HG03103 (cell line): ENCODE measurements around the gene CORO2B.
"Not testable (repeated sequence)": the region's sequence is repeated elsewhere in the genome, so short reads cannot be mapped to it uniquely, and the experiment has no call there.

Source experiments
- ATAC-seq: cut with Tn5 transposase; IDR thresholded peaks from one replicate; pipeline ENCODE4 v1.9.1; 2021; ENCODE audit warnings: low read depth; ENCODE audit not compliant: unreplicated experiment

Gene CORO2B

GRCh38 chr15:68603951-68604350 is 25.2 kb downstream of the CORO2B start:
- ATAC-seq, result no peak

DNA sequence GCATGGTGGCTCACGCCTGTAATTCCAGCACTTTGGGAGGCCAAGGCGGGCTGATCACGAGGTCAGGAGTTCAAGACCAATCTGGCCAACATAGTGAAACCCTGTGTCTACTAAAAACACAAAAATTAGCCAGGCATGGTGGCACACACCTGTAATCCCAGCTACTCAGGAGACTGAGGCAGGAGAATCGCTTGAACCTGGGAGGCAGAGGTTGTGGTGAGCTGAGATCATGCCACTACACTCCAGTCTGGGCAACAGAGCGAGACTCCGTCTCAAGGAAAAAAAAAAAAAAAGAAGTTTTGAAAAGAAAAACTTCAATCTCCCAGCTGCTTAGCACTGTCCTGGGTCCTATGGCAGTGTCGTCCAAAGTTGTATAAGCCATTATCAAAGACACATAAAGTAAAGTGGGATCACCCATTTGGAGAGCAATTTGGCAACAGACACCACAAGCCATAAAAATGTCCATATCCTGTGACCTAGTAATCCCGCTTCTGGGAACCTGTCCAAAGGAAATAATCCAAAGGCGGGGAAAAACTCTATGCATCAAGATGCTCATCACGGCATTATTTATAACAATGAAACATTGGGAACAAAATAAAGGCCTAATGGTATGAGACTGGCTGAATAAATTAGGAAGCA is 26.2 kb downstream of the CORO2B start:
- not testable (repeated sequence) for ATAC-seq

DNA sequence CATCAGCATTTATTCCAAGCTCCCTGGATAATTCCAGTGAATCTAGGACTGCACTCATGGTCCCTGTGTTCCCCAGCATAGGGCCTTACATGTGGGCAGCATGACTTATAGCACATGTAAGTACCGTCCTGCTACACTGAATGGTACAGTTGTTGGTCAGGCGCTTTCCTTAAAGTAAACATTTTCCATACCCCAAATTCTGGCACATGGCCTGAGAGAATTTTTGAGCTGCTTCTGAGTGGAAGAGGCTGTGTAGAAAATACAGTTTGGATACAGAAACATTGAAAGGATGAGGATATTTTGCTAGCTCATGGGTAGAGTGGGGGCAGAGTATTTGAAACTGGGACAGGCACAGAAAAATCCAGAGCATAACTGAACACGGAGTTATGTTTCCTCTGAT is 27.6 kb downstream of the CORO2B start:
- no peak for ATAC-seq

DNA sequence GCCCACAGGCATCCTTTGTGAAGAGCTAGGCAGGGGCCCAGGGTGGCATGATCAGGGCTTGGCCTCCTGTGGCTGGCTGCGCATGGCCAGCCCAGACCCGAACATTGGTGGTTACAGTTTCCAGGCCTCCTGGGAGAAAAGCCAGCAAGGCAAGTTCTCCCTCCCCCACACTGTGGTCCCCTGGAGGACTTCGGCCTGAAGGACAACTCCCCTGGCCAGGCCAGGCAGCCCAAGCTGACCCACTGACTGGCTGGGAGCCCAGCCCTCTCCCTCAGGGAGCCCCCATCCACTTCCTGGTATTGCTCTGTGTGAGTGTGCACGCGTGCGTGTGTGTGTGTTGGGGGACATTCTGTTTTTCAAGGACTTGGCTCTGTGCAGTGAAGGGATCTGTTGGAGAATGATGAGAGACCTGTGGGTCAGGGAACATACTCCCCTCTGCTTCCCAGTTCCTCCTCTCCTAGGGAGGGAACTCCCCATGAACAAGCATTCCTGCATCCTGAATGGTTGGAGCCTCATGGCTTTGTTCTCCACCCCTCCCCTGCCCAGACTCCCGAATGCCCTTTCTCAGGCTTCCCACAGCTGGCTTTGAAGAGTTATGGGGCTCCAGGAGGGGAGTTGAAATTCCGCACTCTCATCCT is 29.5 kb downstream of the CORO2B start:
- ATAC-seq, result no peak

DNA sequence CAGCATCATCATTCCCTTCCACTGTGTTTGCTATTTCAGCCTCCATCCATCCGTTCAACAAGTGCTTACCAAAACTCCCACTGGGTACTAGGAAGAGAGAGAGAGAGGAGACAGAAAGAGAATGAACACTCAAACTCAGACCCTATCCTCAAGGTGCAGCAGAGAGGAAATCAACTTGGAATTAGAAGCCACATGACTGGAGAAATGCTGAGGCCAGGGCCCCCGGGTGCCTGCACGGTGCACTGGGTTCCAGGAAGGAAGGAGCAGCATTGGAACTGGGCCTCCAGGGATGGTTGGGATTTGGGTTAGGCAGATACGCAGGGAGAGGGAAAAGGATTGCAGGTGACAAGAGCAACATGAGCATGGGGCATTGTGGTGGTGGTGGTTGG is 30.0 kb downstream of the CORO2B start:
- ATAC-seq, result no peak

- no peak for ATAC-seq
Measured at GRCh38 chr15:68609629-68610028, 30.8 kb downstream of the CORO2B start.

GRCh38 chr15:68610825-68611224 is 32.0 kb downstream of the CORO2B start:
- ATAC-seq, result no peak

DNA sequence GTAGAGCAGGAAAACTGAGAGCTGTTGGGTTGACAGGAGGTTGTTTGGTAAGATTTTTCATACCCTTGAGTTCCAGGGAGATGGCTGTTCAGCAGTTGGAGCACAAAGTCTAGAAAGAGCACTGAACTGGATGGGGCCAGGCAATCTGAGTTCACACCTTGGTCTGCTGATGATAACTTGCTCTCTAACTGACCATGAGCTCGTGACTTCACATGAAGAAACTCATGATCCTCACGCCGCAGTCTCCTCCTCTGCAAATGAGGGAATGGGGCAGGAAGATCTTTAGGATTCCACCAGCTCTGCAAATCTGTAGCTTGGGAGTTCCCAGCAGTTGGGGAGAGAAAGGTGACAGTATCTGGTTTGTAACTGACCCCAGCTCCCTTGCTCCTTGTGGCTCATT is 33.7 kb downstream of the CORO2B start:
- ATAC-seq, result no peak

DNA sequence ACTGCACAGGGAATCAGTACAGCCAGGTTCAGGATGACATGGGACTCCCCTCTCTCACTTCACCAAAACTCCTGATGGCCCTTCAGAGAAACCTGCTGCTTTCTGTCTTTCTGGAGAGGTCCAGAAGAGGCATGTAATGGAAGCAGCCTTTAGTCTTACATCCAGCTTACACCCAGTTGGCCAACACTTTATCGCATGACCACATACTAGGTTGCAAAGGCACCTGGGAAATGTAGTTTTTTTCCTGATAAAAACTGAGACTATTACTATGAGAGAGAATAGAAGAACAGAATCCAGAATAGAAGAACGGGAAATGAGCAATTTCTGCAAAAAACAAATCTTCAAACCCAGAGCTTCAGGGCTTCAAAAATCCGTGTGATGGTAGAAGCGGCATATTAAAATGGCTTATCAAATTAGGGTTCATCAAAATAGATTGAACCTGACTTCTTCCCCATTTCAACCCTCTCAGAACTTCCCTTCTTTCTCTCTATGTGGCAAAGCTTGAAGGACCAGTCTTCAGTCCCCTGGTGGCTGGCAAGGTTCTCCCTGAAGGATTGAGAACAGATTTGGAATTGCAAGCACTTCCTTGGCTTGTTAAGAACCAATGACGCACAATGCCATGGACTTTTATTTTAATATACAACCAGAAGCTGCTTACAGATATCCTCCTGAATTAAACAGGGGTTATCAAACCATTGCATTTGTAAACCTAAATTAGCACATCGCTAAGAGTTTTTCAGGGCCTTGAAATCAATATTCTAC is 34.4 kb downstream of the CORO2B start:
- no peak for ATAC-seq

DNA sequence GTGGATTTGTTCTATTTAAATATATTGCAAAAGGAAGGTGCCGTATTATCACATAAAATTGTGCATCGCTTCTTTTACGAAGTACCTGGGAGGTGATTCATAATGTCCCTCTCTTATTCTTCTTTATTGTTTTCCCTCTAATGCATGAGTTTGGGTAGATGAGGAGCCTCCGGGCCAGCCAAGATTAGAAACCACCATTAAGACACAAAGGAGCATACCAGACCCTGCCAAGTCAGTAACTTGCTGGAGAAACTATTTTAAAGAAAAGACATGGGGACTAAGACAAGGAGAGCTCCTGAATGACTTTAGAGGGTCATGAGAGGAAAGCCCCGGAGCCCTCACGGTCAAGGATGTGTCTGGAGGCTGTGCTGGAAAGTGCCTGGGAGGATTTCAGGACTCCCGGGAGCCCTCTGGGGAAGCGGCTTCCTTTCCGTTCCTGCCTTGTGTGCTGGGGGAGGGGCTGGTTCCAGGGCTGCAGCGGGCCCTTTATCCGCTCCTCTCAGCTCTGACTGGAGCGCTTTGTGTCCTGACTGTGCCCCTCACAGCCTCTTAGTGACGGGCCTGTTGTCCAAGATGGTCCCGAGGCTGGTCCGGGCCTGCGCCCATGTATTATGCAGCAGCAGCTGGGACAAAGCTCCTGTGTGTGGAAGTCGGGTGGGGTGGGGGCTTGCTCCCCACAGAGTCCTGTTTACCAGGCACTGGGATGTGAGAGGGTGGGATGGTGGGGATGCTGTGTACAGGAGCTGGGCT is 35.7 kb downstream of the CORO2B start:
- ATAC-seq, result no peak

GRCh38 chr15:68615301-68615700 is 36.5 kb downstream of the CORO2B start:
- no peak for ATAC-seq

DNA sequence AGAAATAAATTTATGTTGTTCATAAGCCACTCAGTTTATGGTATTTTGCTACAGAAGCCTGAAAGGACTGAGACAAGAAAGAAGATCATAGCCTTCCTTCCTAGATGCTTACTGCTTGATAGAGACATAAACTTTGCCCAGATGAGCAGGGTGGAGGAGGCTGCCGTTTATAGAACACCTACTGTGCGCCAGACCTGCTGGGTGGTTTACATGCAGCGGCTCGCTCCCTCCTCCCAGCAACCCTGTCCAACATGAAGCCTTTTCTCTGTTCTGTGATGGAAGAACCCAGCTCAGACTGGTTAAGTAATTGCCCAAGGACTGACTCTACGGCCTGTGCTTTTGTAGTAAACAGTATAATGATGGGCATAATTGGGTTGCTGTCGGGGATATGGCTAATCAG is 37.0 kb downstream of the CORO2B start:
- no peak for ATAC-seq

DNA sequence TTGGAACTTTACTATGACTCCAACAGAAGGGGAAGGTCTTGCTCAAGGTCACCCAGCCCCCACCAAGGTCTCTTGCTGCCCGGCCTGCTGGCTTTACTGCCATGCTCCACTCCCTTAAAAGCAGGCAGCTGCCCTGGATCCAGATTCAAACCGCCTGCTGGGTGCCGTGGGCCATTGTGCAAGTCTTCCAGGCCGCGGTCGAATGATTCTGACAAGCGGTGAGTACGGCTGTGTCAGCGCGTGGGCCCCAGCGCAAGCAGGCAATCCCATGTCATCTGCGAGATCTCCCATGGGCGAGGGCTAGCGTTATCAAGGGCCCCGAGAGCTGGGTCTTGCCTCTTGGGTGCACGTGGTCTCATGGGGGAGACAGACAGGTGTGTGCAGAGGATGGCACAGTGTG is 37.6 kb downstream of the CORO2B start:
- no peak for ATAC-seq

- ATAC-seq, result no peak
Measured at GRCh38 chr15:68617001-68617400, 38.2 kb downstream of the CORO2B start.

DNA sequence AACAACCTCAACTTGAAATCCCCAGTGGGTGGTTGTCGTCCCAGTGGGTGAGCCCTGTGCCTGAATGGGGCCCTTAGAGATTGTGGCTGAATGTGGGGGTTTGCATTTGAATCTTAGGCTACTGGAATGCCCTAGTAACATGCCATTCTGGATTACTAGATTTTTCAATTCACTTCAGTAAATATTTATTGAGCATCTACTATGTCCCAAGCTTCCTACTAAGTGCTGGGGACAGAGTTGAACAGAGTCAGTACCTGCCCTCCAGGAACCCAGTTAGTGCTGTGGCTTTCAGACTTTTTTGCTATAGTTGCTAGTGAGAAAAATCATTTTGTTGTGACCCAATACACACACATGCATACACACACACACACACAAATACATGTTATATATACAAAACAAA is 39.0 kb downstream of the CORO2B start:
- ATAC-seq, result no peak

GRCh38 chr15:68618394-68618793 is 39.6 kb downstream of the CORO2B start:
- no peak for ATAC-seq

DNA sequence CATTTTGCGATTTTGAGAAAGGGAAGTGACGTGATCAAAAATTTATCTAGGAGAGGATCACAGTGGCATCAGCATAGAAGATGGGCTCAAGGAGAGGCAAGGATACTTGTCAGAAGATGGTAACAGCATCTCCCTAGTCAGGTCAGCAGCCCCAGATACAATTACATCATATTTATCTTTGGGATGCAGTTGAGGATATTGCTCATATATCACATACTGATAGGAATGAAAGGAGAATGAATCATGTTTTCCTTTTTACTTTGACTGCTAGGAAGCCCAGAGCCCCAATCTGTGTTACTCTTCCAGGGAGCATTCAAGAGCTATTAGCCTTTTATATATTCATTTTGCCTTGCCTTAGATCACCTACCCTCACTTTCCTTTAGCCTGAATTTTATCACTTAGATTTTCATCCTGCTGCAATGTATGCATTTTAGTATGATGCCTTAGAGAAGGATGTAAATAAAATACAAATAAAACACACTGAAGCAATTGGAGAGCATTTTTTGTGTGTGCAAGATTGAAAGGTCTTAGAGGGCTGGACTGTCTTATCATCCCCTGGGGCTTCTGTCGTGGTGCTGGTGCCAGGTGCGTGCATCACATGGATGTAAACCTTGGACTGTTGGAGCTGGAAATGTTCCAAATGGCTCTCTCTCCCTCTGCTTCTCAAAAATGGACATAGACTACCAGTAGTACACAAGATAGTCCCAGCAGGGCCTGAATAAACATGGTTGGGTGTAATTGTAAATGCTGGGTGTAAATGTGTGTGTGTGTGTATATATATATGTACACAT is 40.3 kb downstream of the CORO2B start:
- no peak for ATAC-seq

DNA sequence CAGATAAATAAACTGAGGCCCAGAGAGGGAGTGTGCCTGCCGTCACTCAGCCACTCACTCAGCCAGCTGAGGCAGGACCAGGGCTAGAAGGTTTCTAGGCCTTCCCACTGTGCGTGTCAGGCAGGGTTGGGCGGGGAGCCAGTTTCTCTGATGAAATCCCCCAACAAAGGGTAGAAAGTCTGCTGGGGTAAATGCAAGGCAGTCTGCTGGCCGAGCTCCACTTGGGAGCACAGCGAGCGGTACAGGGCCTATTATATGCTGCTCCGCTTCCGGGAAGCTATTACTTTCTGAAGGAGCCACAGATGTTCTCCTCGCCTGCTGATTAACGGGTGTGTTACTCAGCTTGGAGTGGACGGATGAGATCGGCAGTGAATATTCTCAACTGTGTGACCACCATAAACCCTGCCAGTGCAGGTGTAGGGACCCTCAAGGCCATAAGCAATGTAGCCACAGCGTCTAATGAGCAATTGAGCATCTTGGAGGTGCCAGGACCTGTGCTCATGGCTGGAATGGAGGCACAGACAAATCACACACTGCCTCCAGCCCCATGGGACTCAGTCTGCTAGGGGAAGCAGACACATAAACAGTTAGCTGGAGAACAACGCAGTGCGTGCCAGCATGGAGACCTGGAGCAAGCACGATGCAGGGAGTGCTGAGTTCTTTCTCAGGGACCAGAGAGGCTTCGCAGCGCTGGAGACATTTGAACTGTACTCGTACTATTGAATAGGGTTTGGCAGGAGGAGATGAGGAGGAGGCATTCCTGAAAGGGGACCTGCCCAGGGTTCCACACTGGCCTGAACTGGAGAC is 42.1 kb downstream of the CORO2B start:
- ATAC-seq, result no peak

DNA sequence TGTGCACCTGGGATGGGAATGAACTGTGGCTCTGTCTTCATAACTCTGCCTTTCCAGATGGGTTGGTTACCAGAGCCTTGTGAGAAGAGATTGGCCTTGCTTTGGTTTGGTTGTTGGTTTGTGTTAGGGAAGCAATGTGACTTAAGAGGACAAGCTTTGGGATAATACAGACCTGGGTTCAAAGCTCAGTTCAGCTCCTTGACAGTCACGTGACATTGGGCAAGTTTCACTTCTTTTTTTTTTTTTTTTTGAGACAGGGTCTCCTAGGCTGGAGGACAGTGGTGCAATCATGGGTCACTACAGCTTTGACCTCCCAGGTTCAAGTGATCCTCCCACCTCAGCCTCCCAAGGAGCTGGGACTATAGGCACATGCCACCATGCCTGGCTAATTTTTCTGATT is 42.7 kb downstream of the CORO2B start:
- ATAC-seq, result no peak
